OCI-LY3 (cell line): ENCODE data around the gene EIF4B.
A peak's percentile ranks its signal among the peaks of the same experiment; 100 is the strongest.
"Not testable (repeated sequence)": the region's sequence is repeated elsewhere in the genome, so short reads cannot be mapped to it uniquely, and the experiment has no call there.

ENCODE experiments used
- H2AFZ ChIP-seq: fragments of 200-600, 300-600 bp; shearing (Covaris generic); 2 replicates; pipeline ENCODE4 v1.6.0; 2014; ENCODE audit warnings: antibody characterized with exemption, low read depth, low read length
- H3K27ac ChIP-seq: fragments of 200-600, 300-600 bp; sonication (generic); 2 replicates; pipeline ENCODE4 v1.5.1; 2014; ENCODE audit warnings: mild to moderate bottlenecking, low read length, moderate library complexity, mixed read lengths
- H3K27me3 ChIP-seq: fragments of 200-600, 300-600 bp; sonication (generic); 2 replicates; pipeline ENCODE4 v1.6.1; 2014; ENCODE audit warnings: low read depth, low read length, mixed read lengths
- H3K36me3 ChIP-seq: fragments of 200-600, 300-600 bp; sonication (generic); replicated peaks from 2 replicates; pipeline ENCODE3; 2014; ENCODE audit warnings: low read depth, low read length, mixed read lengths
- H3K4me1 ChIP-seq: fragments of 300-600, 200-600 bp; sonication (generic); 2 replicates; pipeline ENCODE4 v1.6.1; 2014; ENCODE audit warnings: low read length, mixed read lengths
- H3K4me2 ChIP-seq: fragments of 200-600, 300-600 bp; sonication (generic); 2 replicates; pipeline ENCODE4 v1.6.1; 2014; ENCODE audit warnings: low read length, mixed read lengths
- H3K4me3 ChIP-seq: fragments of 300-600, 200-600 bp; sonication (generic); 2 replicates; pipeline ENCODE4 v1.5.1; 2014; ENCODE audit warnings: antibody characterized with exemption, mild to moderate bottlenecking, low read length, moderate library complexity
- H3K79me2 ChIP-seq: fragments of 300-600, 200-600 bp; shearing (Covaris generic); 2 replicates; pipeline ENCODE4 v1.6.1; 2014; ENCODE audit warnings: mild to moderate bottlenecking, low read length, mixed read lengths
- H3K9ac ChIP-seq: fragments of 300-600, 200-600 bp; shearing (Covaris generic); 2 replicates; pipeline ENCODE4 v1.6.0; 2014; ENCODE audit warnings: mild to moderate bottlenecking, low read length, moderate library complexity
- H3K9me3 ChIP-seq: fragments of 200-600, 300-600 bp; shearing (Covaris generic); 2 replicates; pipeline ENCODE4 v1.6.1; 2014; ENCODE audit warnings: low read length, mixed read lengths; ENCODE audit not compliant: insufficient read depth
- H4K20me1 ChIP-seq: fragments of 200-600, 300-600 bp; sonication (generic); 2 replicates; pipeline ENCODE4 v1.6.1; 2016; ENCODE audit warnings: low read length, mixed read lengths; ENCODE audit not compliant: insufficient read depth
- EZH2phosphoT487 ChIP-seq: fragments of 200-600 bp; shearing (Covaris generic); IDR thresholded peaks from 2 replicates; pipeline ENCODE4 v1.6.1; 2018; ENCODE audit warnings: antibody characterized with exemption, mixed run types, low read depth
- TF ChIP-seq, protein P1 (sequence below): fragments of 200-600, 300-600 bp; sonication (generic); IDR thresholded peaks from 2 replicates; pipeline ENCODE4 v1.5.1; 2014; ENCODE audit warnings: antibody characterized with exemption, low read length, low read depth

The EIF4B gene

GRCh38 chr12:53005215-53005985 lies 856 bp upstream of the EIF4B start:
- Histone ChIP-seq H3K9me3 (no peaks in the 10 kb centered on the region), H3K79me2 (peaks cover 50% of the 10 kb centered on the region), H4K20me1 (peaks cover 34% of the 10 kb centered on the region), H3K36me3 (peaks cover 27% of the 10 kb centered on the region), H3K4me1 (peaks cover 34% of the 10 kb centered on the region), H3K4me2 (peak overlapping the region; percentile 95), H3K4me3 (peak overlapping the region; percentile 97), H3K27ac (peak overlapping the region; percentile 37), H3K27me3 (no peaks in the 10 kb centered on the region), H3K9ac (peak overlapping the region; percentile 84), H2AFZ (no peak overlapping the region)
- TF ChIP-seq EZH2phosphoT487: no peak
- TF ChIP-seq, protein P1, sequence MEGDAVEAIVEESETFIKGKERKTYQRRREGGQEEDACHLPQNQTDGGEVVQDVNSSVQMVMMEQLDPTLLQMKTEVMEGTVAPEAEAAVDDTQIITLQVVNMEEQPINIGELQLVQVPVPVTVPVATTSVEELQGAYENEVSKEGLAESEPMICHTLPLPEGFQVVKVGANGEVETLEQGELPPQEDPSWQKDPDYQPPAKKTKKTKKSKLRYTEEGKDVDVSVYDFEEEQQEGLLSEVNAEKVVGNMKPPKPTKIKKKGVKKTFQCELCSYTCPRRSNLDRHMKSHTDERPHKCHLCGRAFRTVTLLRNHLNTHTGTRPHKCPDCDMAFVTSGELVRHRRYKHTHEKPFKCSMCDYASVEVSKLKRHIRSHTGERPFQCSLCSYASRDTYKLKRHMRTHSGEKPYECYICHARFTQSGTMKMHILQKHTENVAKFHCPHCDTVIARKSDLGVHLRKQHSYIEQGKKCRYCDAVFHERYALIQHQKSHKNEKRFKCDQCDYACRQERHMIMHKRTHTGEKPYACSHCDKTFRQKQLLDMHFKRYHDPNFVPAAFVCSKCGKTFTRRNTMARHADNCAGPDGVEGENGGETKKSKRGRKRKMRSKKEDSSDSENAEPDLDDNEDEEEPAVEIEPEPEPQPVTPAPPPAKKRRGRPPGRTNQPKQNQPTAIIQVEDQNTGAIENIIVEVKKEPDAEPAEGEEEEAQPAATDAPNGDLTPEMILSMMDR: no peak

- peak overlapping the region; percentile 84 for H3K4me2 ChIP-seq
- H3K9ac ChIP-seq: peak overlapping the region; percentile 100
- H3K79me2 ChIP-seq: peaks cover 65% of the 10 kb centered on the region
- peak overlapping the region; percentile 43; the same call in 1 of the 2 replicates for H2AFZ ChIP-seq
- no peaks in the 10 kb centered on the region for H3K27me3 ChIP-seq
- H3K4me3 ChIP-seq: peak overlapping the region; percentile 97
- H3K9me3 ChIP-seq: no peaks in the 10 kb centered on the region
- peaks cover 37% of the 10 kb centered on the region for H3K4me1 ChIP-seq
- peaks cover 38% of the 10 kb centered on the region for H3K36me3 ChIP-seq
- no peak for TF ChIP-seq EZH2phosphoT487
- TF ChIP-seq, protein P1: no peak
- H4K20me1 ChIP-seq: peaks cover 49% of the 10 kb centered on the region
- peak overlapping the region; percentile 88 for H3K27ac ChIP-seq
Measured at GRCh38 chr12:53006810-53007309, 604 bp downstream of the EIF4B start.

- peaks cover 70% of the 10 kb centered on the region for H3K79me2 ChIP-seq
- peaks cover 41% of the 10 kb centered on the region for H3K36me3 ChIP-seq
- peak overlapping the region; percentile 97 for H3K4me3 ChIP-seq
- H3K4me2 ChIP-seq: peak overlapping the region; percentile 84
- H3K4me1 ChIP-seq: peaks cover 37% of the 10 kb centered on the region
- TF ChIP-seq, protein P1: no peak
- no peak for TF ChIP-seq EZH2phosphoT487
- H3K9me3 ChIP-seq: no peaks in the 10 kb centered on the region
- H3K27me3 ChIP-seq: no peaks in the 10 kb centered on the region
- peaks cover 53% of the 10 kb centered on the region for H4K20me1 ChIP-seq
- H3K27ac ChIP-seq: peak overlapping the region; percentile 88
- H2AFZ ChIP-seq: no peak overlapping the region
- peak overlapping the region; percentile 100 for H3K9ac ChIP-seq
Measured at GRCh38 chr12:53007343-53007742, 1.1 kb downstream of the EIF4B start.

- H3K27ac ChIP-seq, H3K4me3 ChIP-seq, H3K27me3 ChIP-seq, H2AFZ ChIP-seq, H3K9ac ChIP-seq, H3K9me3 ChIP-seq: not testable (repeated sequence)
- Histone ChIP-seq H3K4me1 (peaks cover 37% of the 10 kb centered on the region), H4K20me1 (peaks cover 65% of the 10 kb centered on the region), H3K36me3 (peaks cover 45% of the 10 kb centered on the region), H3K79me2 (peaks cover 84% of the 10 kb centered on the region), H3K4me2 (peak overlapping the region; percentile 84)
Measured at GRCh38 chr12:53008760-53009159, 2.5 kb downstream of the EIF4B start.
